AG08395 (cell line): Measurements from ENCODE around the gene DNAH12.
A peak's percentile ranks its signal among the peaks of the same experiment; 100 is the strongest.

Source experiments
- DNase-seq: peaks from one replicate; pipeline ENCODE4 v3.0.0; 2012; ENCODE audit warnings: mixed read lengths, low spot score

Gene DNAH12

DNA sequence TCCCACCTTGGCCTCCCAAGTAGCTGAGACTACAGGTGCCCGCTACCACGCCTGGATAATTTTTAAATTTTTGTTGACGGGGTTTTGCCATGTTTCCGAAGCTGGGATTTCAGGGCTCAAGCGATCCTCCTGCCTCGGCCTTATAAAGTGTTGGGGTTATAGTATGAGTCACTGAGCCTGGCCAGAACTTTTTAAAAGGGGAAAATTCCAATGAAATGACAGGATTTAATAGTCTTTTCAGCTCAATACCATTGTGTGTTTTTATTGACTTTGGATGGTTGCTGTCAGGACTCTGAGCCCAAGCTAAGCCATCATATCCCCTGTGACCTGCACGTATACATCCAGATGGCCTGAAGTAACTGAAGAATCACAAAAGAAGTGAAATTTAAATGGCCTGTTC, 240.6 kb downstream of the DNAH12 start:
- DNase-seq, result peak; percentile 13

DNA sequence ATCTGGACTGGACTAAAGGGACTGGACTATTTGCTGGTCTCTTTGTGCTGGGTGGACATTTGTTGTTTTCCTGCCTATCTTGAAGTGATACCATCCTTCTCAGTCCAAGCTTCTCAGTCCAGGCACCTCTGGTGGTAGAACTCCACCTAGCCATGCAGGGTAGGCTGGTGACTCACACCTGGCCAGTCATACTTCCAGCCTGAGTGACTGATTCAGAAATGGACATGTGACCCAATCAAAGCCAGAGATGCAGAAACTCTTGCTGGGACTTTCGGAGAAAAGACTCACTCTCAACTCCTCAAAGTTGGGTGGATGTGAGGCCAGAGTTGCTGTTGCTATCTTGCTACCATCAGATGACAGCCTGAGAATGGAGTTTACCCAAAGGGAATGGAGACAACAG, 246.1 kb downstream of the DNAH12 start:
- DNase-seq, result no peak

DNA sequence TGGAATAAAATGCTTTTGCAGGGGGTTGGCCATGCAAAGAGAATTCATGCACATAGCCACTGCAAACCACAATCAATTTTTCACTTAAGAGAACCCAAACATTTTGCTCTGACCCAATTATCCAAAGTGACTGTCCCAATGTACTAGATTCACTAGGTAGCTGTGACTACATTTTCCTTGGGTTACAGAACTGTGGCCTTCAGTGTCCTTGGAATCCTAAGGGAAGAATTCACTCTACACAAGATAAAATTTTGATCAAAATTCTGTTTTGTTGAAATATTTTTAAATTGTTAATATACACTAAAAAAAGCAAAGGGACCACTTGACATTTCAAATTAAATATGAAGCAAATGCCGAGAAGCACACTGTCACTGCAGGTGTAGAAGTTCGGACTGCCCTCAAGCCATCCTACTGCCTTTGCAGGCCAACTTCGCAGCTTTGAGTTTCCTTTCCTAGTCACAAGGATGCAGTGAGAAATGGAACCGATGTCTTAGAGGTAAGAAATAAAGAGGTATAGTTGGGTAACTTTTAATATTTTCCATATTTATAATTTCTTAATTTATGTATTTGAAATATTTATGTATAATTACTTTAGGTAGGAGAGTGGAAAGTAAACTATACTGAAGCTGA, 251.1 kb downstream of the DNAH12 start:
- no peak for DNase-seq

DNA sequence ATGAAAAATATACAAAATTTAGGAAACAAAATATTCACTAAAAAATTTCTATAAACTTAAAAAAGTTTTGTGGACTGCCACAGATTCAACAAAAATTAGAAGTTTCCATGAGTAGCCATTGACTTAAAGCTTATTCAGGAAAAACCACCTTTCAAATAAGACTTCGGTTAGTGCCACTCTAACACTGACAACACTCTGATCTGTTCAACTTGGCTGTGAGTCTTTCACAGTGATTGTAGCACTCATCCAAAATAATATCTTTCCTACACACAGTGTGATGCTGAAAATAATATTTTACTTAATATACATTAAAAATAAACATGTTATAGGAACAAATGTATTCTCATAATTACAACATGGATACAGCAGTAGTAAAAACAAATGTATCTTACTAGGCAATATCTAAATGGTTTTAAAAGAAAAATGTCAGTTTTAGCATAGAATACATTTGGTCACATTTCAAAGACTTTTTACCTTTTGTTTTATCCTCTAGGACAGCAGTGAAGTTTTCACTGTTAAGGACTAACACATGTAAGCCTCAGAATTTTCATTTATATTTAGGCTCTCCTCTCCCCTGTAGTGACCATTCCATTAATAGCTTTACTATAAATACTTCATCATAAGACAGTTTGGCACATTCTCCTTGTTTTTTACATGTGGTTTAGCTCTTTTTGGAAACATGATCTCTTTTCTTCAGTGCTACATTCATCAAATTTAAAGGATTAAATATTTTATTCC, 251.8 kb downstream of the DNAH12 start, which contains the start of gene ASB14:
Gene ASB14 (minus strand): TSS at position 527 of the 738 bp plus-strand sequence. CDS start 652 bp downstream, outside the sequence.
- DNase-seq, result no peak

DNA sequence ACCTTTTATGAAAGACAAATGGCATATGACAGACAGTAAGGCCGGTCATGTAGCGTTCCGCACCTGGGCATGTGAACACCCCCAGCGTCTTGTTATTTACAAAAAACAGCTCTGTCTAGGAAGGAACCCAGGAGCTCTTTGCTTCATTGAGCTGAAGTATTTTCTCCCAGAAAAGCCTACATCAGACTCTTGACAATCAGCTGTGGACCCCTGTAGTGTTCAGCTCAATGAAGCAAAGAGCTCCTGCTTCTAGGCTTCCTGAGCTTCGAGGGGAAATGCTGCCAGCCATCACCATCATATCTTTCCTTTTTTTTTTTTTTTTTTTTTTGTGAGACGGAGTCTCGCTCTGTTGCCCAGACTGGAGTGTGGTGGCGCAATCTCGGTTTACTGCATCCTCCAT, 255.7 kb downstream of the DNAH12 start:
- no peak for DNase-seq

DNA sequence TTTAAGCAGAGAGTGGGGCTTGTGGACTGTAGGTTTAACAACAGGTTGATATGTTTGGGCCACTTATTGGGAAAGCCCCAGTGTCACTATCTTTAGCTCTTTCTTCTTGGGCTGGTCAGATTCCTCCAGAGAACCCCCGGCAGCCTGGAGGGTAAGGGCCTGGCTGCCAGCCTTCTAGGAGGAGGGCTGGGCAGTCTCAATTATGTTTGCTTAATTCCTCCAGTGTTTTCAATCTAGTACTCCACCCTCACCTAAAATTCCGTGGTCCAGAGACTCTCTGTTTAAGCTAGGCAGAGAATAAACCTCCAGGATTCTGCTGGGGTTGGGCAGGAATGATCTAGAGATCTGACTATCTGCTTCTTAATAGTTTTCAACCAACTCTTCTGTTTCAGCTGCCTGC, 256.9 kb downstream of the DNAH12 start:
- DNase-seq, result no peak

DNA sequence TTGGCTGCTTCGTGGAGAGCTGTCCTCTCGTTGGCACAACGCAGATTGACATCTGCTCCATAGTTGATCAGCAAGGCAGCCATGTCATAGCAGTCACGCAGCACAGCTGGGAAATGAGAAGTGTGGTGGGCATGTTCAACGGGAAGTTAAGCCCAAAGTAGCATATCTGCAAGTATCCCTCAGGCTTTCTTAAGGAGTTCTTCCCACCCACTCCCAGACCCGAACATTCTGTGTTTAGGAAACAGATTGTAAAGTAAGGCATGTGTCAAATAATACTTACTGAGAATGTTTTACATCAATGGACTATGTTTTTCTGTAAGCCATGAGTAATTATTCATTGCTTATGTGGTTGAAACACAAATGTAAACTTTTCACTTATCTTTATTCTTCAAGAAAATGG, 260.8 kb downstream of the DNAH12 start:
- DNase-seq, result no peak

DNA sequence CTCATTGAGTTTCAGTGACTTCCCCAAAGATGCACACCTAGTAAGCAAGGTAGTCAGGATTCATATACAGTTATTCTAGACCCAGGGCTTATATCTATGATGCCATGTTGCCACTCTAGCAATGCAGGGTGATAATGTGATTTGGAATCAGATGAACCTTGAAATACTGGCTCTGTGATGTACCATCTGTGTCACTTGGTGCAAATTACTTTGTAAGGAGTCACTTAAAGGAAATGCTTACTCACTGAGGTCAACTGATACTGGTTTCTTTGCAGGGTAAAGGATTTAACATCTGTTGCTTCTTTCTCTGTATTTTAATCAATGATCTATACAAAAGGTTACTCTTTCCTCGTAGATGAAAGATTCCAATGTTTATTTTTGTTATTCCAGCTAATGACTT, 262.4 kb downstream of the DNAH12 start:
- peak; percentile 28 for DNase-seq

DNA sequence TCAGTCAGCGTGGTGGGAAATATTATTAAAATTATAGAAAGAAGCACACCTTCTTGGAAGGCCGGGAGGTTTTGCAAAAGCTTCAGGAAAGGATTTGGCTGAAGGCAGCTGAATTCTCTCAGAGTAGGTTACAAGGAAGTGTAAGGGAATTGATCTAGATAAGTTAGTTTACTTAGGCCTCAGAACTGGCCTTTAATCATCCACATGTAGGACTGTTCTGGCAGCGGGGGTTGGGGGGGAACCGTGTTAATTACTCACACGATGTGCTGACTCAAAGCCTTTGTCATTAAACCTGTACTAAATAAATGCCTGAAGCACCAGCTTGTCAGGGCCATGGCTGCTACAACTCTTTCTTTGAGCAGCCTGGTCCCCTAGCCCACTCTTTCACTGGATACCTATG, 264.5 kb downstream of the DNAH12 start:
- no peak for DNase-seq

DNA sequence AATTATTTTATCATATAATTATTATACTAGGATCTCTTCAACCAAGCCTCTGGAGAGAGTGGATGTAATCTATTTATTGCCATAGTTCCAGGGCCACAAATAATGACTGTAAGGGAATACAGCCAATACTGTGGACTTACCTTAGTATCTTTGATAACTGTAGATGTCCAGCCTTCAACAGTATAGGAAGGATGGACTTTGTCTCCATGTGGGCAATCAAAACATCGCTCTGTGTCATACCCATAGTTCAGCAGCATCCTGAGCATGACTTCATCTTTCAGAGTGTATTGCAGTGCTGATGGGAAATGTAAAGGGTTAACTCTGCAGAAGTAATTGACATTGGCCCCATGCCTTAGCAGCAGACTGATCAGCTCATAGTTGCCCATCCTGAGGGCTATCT, 265.9 kb downstream of the DNAH12 start:
- DNase-seq, result no peak

DNA sequence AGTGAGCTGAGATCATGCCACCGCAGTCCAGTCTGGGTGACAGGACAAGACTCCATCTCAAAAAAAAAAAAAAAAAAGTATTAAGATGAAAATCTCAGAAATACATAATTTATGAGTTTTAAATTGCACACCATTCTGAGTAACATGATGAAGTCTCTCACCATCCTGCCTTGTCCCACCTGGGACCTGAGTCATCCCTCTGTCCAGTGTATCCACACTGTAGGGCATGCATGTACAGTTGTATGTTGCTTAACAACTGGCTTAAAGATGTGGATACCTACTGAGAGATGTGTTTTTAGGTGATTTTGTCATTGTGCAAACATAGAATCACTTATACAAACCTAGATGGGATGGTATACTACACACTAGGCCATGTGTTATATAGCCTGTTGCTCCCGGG, 268.8 kb downstream of the DNAH12 start:
- no peak for DNase-seq

DNA sequence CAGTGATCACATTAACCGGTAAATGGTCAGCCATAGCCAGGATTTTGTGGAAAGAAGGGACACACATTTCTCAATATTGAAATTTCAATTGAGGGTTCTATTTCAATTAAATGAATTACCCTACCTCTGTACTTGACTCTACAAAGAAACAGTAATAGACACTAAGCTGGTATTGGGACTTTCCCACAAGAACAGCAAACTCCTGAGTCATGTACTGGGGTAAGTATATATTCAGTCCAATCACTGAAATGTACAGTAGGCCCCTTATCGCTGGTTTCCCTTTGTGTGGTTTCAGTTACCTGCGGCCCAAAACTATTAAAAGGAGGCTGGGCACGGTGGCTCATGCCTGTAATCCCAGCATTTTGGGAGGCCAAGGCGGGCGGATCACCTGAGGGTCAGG, 269.3 kb downstream of the DNAH12 start:
- DNase-seq, result no peak

DNA sequence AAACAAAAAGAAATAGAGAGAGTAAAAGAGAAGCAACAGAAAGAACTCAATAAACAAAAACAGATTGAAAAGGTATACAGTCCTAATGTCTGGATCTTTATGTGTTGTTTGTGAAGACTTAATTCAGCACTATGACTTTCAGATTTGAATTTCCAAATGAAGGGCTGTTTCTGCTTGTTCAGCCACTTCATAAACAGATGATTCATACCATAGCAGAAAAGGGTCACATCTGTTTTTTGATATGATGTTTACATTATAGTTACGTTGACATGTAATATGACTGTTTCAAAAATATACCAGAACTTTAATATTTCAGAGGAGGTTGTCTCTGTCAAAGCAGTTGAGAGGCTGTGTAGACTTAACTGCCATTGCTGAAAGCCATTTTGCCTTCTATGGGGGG, 275.7 kb downstream of the DNAH12 start:
- no peak for DNase-seq

DNA sequence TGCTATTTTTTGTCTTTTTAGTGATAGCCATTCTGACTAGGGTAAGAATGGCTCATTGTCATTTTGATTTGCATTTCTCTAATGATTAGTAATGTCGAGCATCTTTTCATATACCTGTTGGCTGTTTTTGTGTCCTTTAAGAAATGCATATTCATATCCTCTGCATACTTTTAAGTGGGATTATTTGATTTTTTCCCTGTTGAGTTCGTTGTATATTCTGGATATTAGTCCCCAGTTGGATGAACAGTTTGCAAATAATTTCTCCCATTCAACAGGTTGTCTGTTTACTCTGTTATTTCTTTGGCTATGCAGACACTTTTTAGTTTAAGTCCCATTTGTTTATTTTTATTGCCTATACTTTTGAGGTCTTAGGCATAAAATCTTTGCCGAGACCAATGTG, 282.2 kb downstream of the DNAH12 start:
- no peak for DNase-seq

DNA sequence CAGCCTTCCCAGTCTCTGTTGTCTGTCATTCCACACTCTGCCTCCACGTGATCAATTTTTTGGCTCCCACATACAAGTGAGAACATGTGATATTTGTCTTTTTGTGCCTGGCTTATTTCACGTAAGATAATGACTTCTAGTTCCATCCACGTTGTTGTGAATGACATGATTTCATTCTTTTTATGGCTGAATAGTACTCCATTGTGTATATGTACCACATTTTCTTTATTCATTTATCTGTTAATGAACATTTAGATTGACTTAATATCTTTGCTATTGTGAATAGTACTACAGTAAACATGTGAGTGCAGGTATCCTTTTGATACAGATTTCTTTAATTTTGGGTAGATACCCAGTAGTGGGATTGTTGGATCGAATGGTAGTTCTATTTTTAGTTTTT, 283.0 kb downstream of the DNAH12 start:
- DNase-seq, result no peak

DNA sequence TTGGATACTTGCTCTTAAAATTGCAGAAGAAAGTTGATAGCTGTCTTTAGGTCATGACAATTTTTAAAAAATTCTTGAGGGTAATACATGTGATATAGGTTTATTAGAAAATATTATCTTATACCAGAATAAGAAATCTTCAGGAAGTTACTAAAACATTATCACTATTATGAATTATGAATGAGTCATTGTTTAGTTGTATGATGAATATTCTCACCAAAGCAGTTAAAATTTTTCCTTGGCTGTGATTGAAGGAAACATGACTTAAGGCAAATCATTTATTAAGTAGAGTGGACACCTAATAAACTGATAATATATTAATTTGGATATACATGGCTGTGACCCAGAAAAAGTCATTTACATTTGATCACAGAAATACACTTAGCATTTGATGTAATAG, 286.5 kb downstream of the DNAH12 start:
- DNase-seq, result no peak

DNA sequence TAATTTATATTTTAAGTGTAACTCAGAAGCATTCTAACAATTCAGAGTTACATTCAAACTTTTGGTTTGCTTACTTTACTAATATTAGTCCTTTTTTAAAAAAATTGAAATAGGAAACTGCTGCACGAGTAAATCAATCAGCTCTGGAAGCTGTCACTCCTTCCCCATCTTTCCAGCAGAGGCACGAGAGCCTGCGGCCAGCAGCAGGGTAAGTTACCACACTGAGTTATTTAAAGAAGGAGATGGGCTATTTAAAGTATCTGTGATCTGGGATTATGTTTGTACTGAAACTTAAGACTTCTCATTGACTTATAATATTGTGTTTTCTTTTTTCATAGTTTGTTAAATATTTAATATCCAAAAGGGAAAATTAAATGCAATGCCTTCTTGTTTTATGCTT, 287.3 kb downstream of the DNAH12 start:
- no peak for DNase-seq

DNA sequence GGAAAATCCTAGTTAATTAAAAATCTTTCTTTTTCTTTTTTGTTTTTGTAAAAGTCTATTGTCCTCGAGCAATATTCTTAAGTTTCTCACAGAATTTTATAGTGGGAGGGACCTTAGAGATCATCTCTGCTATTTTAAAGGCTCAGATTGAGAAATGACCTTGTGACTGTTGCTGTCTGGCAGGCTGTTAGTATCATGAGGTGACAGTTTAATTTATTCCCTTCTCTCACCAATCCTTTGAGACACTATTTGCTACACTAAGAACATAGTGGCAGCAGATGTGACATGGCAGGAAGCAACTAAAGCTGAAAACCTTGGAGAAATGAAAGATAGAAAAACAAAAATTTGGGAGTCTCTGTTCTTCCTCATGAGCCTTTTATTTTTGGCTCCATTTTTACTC, 291.7 kb downstream of the DNAH12 start:
- DNase-seq, result no peak

DNA sequence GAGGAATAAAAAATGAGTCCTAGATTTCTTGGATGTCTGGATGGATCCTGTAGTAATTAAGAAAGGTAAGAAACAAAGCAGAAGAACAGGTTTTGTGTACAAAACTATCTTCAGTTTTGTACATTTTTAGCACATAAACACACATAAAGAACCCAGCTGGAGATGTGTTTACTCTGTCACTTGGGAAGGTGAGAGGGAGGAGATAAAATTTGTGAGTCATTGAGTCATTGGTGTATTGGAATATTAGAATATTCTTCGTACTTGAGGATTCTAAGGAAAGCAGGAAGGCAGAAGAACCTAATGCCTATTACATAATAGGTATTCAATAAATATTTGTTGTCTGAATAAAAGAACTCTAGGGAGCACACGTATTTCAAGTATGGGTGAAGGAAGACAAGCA, 299.2 kb downstream of the DNAH12 start:
- no peak for DNase-seq
